GM19238 (cell line): Measurements from ENCODE around the gene UCKL1.
"Not testable (repeated sequence)": the region's sequence is repeated elsewhere in the genome, so short reads cannot be mapped to it uniquely, and the experiment has no call there.

Source experiments
- DNase-seq: peaks from one replicate; pipeline ENCODE4 v3.0.0; 2011; ENCODE audit warnings: low spot score; ENCODE audit not compliant: insufficient read length

The UCKL1 gene

DNA sequence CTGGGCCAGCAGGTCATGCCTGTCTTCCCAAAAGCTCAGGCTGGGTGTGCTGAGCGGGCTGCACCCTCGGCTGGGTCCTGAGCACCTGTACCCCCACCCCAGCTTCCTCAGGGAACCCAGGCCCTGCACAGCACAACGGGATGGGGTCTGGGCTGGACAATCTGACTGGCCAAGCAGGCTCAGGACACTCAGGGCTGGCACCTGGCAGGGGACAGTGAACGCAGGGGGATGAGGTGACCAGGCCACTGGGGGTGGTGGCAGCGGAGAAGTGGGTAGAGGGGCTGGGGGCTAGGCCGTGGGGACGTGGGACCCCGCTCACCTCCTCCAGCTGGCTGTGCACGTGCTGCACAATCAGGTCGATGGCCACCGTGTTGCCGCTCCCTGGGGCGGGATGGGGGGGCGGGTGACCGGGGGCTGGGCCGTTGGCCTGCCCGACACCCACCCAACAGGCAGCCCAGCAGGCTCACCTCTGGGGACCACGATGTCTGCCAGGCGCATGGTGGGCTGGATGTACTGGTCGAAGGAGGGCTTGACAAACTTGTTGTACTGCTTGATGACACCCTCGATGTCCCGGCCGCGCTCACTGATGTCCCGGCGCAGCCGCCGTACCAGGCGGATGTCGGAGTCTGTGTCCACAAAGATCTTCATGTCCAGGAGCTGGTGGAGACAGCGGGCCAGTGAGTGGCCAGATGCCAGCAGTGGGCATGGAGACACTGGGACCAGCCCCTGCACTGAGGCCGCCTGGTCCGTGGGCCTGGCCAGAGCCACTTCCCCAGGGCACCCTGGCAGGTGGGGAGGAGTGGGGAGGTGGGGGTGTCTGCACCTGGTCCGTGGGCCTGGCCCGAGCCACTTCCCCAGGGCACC lies 11.9 kb downstream of the UCKL1 start:
- DNase-seq, result no peak

DNA sequence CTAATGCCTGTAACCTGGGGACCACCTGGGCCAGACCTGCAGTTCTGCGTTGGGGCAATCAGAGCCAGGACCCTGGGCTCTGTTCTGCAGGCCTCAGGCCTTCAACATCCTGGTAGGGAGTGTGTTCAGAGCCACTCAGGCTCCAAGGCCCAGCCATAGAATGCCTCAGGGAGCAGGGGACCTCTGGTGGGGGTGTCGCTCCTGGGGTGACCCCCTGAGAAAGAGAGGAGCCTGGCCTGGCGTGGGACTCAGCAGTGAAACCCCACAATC lies 12.5 kb downstream of the UCKL1 start:
- no peak for DNase-seq

DNA sequence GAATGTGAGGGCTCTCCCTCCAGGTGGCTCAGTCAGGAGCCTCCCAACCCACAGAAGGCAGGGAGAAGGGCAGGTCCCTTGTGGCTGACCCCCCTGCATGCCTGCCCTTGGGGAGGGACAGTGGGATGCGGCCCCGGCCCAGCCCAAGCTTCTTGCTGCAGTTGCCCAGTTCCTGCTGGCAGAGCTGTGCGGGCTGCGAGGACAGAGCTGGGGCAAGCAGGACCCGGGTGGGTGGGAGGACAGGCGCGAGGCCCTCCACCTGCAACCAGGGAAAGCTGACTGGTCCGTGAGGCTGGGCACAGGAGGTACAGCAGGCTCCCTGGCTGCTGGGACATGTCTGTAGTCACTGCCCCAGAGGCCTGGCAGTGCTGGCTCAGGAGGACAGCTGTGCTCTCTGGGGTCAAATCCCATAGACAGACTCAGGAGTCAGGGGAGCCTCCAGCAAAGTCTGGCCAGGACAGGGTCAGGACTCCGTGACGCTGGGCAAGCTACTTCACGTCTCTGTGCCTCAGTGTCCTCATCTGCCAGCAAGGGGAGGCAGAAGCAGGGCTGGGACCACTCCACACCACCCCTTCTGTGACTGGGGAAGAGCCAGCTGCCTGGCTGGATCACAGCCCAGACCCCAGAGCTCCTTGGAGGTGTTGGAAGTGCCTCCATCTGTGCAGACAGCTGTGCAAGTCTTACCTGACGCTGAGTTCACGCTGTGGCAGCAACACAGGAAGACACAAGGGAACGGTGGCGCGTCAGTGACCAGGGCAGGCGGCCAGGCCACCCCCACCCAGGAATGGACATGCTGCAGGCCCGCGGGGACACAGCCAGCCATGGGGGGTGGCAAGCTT lies 13.0 kb downstream of the UCKL1 start:
- no peak for DNase-seq

DNA sequence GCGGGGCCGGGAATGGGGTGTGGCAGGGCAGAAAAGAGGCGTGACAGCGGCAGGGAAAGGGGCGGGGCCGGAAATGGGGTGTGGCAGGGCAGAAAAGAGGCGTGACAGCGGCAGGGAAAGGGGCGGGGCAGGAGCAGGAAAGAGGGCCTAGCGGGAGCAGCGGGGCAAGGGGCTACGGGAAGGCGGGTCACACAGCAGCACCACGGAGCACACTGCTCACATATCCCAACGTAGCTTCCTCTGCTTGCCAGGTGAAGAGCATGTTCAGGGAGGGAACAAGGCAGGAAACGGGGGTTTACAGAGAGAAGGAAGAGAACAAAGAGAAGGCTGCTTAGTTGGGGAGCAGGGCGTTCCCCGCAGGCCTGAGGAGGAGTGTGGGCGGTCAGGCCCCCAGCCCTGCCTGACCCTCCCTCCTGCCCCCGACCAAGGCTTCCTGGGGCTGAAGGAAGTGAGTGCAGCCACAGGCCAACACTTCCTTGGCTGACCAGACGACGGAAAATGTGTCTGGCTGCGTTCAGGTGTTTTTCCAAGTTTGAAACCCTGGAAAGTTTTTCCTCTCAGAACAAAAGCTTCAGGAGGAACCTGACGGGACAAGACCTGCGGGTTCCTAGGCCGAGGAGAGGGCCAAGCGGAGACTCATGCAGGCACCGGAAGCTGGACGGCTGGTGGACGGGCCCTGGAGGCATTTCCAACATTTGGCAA lies 13.8 kb downstream of the UCKL1 start:
- DNase-seq, result no peak

DNA sequence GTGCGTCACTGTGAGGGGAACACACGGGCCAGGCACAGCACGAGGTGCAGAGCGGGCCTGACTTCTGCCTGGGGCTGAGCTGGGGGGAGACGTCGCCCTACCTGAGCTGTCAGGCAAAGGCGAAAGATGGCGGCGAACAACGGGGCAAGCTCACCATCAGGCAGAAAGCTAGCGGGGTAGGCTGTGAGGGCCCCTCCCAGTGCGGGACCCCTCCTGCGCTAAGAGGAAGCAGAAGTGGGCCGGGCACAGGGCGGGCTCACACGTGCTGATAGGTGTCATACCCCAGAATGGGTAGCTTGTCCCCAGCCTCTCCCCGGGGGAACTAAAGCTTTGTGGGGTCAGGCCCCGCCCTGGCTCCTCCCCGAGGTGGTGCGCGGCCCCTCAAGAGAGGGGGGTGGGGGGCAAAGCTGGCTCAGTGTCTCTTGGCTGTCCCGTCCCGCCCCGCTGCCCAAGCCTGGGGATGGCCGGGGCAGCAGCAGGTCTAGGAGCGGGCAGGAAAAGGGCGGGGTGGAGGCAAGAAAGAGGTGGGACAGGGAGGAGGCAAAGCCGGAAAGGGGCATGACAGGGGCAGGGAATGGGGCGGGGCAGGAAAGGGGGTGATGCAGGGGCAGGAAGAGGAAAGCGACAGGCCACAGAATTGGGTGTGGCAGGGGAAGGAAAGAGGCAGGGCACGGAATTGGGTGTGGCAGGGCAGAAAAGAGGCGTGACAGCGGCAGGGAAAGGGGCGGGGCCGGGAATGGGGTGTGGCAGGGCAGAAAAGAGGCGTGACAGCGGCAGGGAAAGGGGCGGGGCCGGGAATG lies 14.7 kb downstream of the UCKL1 start:
- DNase-seq, result peak; percentile 59

DNA sequence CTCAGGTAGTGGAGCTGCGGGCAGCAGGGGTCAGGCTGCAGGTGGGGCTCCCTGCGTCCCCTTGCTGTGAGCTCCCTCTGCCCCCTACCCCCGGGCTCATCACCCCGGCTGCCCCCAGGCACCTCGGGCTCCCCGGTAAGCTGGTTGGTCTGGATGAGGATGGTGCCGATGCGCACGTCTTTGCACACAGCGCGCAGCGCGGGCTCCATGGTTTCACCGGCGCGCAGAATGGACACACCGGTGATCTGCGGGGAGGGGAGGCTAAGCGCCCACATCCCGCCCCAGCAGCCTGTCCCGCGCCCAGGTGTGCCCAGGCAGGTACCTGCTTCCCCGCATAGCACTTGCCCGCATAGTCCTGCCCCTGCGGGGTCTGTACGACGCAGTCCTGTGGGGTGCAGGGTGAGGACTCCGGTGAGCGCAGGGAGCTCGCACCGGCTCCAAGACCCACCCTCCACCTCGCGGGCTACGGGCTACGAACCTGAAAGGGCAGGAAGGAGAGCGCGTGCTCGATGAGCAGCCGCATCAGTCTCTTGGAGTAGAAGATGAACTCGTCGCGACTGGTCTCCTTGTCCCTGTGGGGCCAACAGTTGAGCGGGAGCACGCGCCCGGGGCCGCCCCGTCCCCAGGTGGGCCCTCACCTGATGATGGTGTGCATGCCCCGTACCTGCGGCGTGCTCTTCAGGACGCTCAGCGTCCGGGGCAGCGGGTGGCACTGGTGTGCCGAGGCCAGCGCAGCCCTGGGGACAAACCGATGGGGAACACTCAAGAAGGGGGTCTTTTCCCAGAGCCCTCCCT lies 15.5 kb downstream of the UCKL1 start:
- no peak for DNase-seq

DNA sequence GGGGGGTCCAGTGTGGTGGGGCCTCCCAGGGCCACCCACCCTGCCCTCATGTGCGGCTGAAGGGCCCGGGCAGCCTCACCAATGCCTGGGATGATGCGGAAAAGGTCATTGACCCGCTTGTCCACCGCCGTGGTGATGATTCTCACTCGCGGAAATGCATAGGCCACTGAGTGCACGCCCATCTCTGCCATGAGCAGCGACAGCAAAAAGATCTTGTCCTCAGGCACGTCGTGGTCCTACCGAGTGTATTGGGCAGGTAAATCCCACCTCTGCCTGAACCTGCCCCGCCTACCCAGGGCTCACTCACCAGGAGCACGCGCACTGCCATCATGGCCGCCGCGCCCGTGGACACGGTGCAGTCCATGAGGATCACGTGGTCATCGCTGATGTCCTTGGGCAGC lies 16.1 kb downstream of the UCKL1 start:
- no peak for DNase-seq

DNA sequence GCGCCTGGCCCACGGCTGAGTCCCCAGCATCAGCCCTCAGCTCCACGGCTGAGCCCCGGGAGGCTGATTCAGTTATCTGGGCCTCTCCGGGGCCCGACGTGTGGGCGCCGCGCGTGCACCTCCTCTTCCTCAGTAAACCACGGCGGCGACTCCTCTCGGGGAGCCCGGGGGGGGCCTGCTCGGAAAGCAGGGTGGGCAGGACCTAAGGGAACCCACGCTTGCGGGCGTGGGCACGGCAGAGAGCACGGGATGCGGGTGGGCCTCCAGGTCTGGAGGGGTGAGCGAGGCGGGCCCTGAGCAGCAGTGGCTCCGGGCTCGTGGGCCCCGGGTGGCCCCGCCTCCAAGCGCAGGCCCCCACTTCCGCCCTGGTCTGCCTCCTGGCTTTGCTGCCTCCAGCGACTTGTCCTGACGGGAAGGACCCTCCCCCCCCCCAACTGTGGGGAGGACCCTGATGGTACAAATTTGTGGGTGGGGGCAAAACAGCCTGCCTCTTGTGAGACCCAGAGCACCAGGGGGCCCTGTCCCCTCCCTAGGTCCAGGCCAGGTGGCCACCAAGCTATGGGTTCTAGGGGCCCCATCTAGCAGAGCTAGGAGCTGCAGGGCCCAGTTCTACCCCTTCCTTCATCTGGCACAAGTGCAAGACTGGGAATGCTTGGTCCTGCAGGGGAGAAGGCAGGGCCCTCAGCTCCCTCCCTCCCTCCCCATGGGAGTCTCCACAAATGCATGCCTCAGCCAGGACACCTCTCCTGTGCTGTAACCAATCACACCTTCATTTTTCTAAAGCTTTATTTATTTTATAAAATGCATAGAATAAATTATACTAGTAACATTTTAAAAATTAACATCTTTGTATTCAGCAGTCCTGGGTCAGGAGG lies 16.9 kb downstream of the UCKL1 start:
- DNase-seq, result no peak

DNA sequence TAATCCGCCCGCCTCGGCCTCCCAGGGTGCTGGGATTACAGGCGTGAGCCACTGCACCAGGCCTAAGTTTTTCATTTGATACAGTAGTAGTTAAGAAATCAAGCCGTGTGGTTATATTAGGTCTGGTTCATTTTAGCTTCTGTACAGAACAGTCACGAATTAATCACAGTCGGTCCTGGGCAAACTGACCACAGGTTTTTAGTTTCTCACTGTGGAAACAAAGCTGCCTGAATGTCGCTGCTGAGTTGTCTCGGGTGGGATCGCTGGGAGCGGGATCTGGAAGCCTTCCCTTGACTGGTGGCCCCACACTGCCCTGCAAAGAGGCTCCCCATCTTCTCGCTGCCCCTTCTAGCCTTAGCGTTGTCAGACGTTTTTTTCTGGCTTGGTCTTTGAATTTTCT lies 18.6 kb downstream of the UCKL1 start:
- DNase-seq, result no peak

DNA sequence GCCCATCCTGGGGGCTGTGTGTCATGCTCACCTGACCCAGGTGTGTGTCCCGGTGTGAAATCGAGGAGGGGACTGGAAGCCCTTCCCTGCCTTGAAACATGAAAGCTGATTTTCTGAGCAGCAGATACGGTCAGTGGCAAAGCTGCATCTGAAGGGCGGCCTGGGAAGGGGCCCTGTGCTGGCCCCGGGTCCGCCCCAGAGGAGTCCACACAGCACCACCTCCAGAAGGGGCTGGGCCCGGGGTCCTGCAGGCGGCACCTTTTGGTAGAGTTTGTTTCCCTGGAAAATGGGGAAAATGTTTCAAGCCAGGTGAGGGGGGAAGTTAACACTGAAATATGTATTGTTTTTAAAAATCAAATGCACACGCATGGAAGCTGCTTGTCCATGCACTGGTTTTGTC lies 20.8 kb downstream of the UCKL1 start:
- DNase-seq, result no peak

DNA sequence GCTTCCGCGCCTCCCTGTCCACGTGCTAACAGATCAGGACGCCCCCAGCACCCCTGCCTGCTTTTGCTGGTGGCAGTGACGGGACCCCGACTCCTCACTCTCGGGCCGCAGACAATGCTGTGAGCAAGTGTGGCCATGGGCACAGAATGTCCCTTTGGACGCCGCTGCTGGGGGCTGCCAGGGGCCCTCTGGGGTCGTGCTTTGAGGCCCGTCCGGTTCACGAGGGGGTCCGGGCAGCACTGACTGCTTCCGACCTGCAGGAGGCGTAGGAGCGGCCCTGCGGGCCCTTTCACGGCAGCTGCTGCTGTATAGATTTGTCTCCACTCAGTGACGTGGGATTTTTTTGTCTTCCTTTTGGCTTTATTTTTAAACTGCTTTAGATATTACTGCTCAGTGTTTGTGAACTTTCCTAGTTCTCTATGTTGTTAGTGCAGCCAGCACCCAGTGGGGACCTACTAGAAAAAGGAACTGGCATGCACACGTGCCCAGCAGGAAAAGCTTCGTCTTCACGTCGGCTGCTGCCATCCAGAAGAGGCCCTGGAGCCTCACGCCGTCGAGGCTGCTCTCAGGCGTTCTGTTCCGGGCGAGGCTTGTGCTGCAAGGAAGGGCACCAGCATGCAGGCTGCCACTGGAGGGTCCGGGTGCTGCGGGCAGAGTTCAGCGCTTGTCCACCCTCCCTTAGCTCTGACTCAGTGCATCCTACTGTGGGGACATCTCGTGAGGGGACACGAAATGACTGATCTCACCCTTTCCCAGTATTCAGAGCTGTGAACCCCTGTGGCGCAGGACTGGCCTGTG lies 21.7 kb downstream of the UCKL1 start:
- DNase-seq, result no peak

DNA sequence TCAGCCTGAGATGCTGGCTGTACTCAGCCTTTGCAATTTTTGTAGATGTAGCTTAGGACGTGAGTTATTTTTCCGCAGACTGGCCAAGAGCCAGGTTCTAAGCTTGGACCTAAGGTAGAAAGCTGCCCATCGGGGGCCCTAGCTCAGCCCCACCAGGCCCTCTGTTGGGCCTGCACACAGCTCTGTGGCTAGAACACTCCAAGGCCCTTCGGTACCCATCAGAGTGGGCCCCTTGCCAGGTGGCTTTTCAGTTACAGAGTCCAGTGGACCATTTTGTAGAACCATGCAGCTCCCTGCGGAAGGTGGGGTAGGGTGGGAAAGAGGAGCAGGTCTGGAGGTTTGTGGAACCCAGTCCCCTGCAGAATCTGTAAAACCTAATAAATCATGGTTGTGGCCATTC lies 22.6 kb downstream of the UCKL1 start:
- DNase-seq, result no peak

DNA sequence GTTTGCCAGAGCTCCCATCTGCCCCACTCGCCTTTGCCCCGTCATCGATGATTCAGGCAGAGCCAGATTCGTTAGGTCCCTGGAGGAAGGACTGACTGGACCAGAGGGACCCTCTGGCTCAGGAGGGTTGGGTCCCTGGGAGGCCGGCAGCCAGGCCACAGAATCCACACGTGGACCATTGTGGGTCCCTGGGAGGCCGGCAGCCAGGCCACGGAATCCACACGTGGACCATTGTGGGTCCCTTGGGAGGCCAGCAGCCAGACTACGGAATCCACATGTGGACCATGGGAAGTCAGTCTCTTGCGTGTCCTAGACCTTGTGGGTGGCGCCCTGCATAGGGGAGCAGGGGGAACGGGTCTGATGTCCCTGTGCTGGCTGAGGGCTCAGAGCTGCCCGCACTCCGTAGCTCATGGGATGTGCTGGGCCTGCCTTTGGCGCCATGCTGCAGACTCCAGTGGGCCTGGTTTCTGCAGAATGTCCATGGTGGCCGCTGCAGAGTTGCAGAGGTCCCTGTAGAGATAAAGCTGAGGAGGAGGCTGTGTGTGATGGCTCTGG lies 23.5 kb downstream of the UCKL1 start:
- DNase-seq, result no peak

DNA sequence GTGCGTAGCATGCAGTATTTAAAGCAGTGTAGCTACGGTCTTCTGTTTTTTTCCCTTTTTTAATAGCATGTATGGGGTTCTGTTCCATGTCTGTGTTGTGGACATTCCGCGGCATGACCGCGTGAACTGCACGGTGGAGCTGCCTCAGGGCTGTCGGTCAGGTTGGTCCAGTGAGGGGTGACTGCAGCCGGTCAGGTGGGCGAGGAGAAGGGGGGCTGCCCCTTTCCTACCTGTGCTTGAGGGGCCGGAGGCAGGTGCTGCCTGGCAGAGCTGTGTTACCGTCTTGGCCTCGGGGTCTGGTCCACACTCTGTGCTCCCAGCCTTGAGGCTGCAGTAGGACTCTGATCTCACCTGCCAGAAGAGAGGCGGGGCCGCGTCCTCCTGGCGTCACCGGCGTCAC lies 24.5 kb downstream of the UCKL1 start:
- DNase-seq, result no peak

DNA sequence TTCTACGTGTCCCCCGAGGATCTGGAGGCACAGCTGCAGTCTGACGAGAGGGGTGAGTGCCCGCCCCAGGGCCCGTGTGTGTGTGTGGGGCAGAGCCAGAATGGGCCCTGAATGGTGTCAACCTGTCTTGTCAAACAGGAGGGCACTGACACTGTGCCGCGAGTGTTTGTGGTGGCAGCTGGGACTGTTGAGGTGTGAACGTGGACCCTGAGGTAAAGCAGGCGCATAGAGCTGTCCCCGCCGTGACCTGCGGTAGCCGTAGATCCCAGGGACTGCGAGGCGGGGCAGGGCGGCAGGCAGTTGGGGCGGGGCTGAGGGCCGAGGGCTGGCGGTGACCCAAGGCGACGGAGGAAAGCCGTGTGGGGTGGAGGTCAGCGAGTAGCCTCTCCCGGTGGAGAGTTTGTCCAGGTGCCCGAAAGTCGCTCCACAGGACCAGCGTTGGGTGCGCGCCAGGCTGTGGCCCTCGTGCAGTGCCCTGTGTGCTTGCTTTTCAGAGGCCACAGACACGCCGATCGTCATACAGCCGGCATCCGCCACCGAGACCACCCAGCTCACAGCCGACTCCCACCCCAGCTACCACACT lies 25.2 kb downstream of the UCKL1 start:
- DNase-seq, result no peak

DNA sequence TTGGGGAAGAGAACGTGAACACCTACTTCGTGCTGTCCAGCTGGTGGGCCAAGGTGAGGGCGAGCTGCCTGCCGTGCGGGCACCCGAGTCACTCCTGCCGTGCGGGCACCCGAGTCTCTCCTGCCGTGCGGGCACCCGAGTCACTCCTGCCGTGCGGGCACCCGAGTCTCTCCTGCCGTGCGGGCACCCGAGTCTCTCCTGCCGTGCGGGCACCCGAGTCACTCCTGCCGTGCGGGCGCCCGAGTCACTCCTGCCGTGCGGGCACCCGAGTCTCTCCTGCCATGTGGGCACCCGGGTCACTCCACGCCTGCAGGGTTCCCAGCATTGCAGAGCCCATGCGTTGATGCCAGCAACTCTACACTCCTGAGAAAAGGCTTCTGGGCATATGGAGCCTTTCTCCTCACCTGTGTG lies 26.7 kb downstream of the UCKL1 start:
- not testable (repeated sequence) for DNase-seq

DNA sequence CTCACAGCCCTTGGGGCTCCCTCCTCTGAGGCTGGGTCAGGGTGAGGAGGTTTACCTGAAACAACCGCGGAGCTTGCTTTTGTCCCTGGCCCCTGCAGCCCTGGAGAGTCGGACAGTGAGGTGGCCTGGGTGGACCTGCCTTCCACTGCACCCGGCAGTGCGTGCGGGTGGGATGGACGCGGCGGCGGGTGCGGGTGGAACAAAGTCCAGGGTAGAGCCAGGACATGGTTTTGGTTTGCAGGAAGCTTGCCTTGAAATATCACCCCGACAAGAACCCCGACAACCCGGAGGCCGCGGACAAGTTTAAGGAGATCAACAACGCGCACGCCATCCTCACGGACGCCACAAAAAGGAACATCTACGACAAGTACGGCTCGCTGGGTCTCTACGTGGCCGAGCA lies 27.1 kb downstream of the UCKL1 start:
- no peak for DNase-seq

DNA sequence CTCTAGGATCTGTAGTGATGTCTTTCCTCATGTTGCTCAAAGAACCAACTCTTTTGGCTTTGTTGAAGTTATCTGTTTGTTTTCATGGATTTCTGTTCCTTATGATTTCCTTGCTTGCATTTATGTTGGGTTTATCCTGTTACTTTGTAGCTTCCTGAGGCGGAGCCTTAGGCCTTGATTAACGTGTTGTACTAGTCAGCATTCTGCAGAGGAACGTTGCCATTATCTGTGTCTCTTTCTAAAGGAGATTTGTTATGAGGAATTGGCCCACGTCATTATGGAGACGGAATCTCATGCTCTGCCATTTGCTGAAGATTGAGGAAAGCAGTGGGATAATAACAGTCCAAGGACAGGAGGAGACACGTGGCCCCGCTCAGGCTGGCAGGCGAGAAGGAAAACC lies 29.9 kb downstream of the UCKL1 start:
- no peak for DNase-seq
